SU-DHL-6 (cell line): Measurements from ENCODE around the gene PIAS2.

Experiments
- CTCF ChIP-seq: fragments of 200-600 bp; sonication (generic); IDR thresholded peaks from one replicate; pipeline ENCODE4 v1.5.1; 2017; ENCODE audit warnings: antibody characterized with exemption, mild to moderate bottlenecking, low read length, moderate library complexity; ENCODE audit not compliant: insufficient read depth, poor library complexity, severe bottlenecking
- EZH2phosphoT487 ChIP-seq: fragments of 200-600 bp; sonication (generic), shearing (Covaris generic); conservative IDR thresholded peaks from 2 replicates; pipeline ENCODE4 v1.6.1; 2018; ENCODE audit warnings: mild to moderate bottlenecking, antibody characterized with exemption, low read length, moderate library complexity, mixed read lengths

GRCh38 chr18:46787674-46788073 is 129.6 kb downstream of the PIAS2 start:
- TF ChIP-seq CTCF (no peak), EZH2phosphoT487 (no peak)
